SK-N-SH treated with all-trans-retinoic acid at 6 μM for 48 hours (cell line): ENCODE measurements around the gene CDC14B.

ENCODE experiments used
- ATAC-seq: fragments of 200-7000 bp; cut with Tn5 transposase; 3 replicates; pipeline ENCODE4 v1.9.1; 2020; ENCODE audit warnings: mild to moderate bottlenecking, moderate library complexity
- ARNTL ChIP-seq: fragments of 450-650 bp; formaldehyde crosslinking; IDR thresholded peaks from 2 replicates; pipeline ENCODE4 v1.5.0; 2020; ENCODE audit warnings: low read depth, mild to moderate bottlenecking, moderate library complexity, borderline replicate concordance
- BACH2 ChIP-seq: fragments of 250-450 bp; sonication (Bioruptor Pico); IDR thresholded peaks from 2 replicates; pipeline ENCODE4 v1.9.0; 2021; ENCODE audit warnings: mild to moderate bottlenecking, borderline replicate concordance
- CSDC2 ChIP-seq: fragments of 250-450 bp; sonication (Bioruptor Pico); IDR thresholded peaks from 2 replicates; pipeline ENCODE4 v1.5.0; 2020; ENCODE audit warnings: mild to moderate bottlenecking, moderate library complexity
- ESRRG ChIP-seq: fragments of 250-450 bp; sonication (Bioruptor Pico); IDR thresholded peaks from 2 replicates; pipeline ENCODE4 v1.6.1; 2021; ENCODE audit warnings: mild to moderate bottlenecking
- GLIS3 ChIP-seq: fragments of 250-450 bp; sonication (Bioruptor Pico); IDR thresholded peaks from 2 replicates; pipeline ENCODE4 v1.5.0; 2020; ENCODE audit warnings: mild to moderate bottlenecking, moderate library complexity
- ISL1 ChIP-seq: fragments of 250-450 bp; sonication (Bioruptor Pico); IDR thresholded peaks from 2 replicates; pipeline ENCODE4 v2.1.2; 2022; ENCODE audit warnings: mild to moderate bottlenecking, moderate library complexity
- OSR1 ChIP-seq: fragments of 250-450 bp; sonication (Bioruptor Pico); IDR thresholded peaks from 2 replicates; pipeline ENCODE4 v1.8.0; 2022; ENCODE audit warnings: moderate library complexity, mild to moderate bottlenecking, inconsistent platforms
- RARB ChIP-seq: fragments of 250-450 bp; sonication (Bioruptor Pico); IDR thresholded peaks from 2 replicates; pipeline ENCODE4 v1.8.0; 2021; ENCODE audit warnings: mild to moderate bottlenecking, moderate library complexity
- SNAI2 ChIP-seq: fragments of 250-450 bp; sonication (Bioruptor Pico); IDR thresholded peaks from 2 replicates; pipeline ENCODE4 v1.5.0; 2020; ENCODE audit warnings: mild to moderate bottlenecking, moderate library complexity
- TCF4 ChIP-seq: fragments of 250-450 bp; sonication (Bioruptor Pico); IDR thresholded peaks from 2 replicates; pipeline ENCODE4 v1.8.0; 2021; ENCODE audit warnings: mild to moderate bottlenecking, moderate library complexity, borderline replicate concordance
- TOX ChIP-seq: fragments of 250-450 bp; sonication (Bioruptor Pico); IDR thresholded peaks from 2 replicates; pipeline ENCODE4 v1.8.0; 2021; ENCODE audit warnings: mild to moderate bottlenecking, moderate library complexity, borderline replicate concordance
- ZC3H10 ChIP-seq: fragments of 250-450 bp; sonication (Bioruptor Pico); IDR thresholded peaks from 2 replicates; pipeline ENCODE4 v1.5.1; 2021; ENCODE audit warnings: mild to moderate bottlenecking, moderate library complexity
- ZFP3 ChIP-seq: fragments of 250-450 bp; sonication (Bioruptor Pico); IDR thresholded peaks from 2 replicates; pipeline ENCODE4 v1.5.0; 2020; ENCODE audit warnings: mild to moderate bottlenecking, moderate library complexity
- ZFP30 ChIP-seq: fragments of 450-650 bp; formaldehyde crosslinking; IDR thresholded peaks from 2 replicates; pipeline ENCODE4 v1.5.0; 2022; ENCODE audit warnings: mild to moderate bottlenecking, moderate library complexity
- ZNF565 ChIP-seq: fragments of 450-650 bp; formaldehyde crosslinking; conservative IDR thresholded peaks from 2 replicates; pipeline ENCODE4 v1.5.0; 2020; ENCODE audit warnings: low read depth, mild to moderate bottlenecking, moderate library complexity
- ZNF70 ChIP-seq: fragments of 450-650 bp; formaldehyde crosslinking; IDR thresholded peaks from 2 replicates; pipeline ENCODE4 v1.5.0; 2020; ENCODE audit warnings: mild to moderate bottlenecking, moderate library complexity
- ZNF8 ChIP-seq: fragments of 450-650 bp; formaldehyde crosslinking; IDR thresholded peaks from 2 replicates; pipeline ENCODE4 v1.5.0; 2020; ENCODE audit warnings: mild to moderate bottlenecking, moderate library complexity
- TF ChIP-seq, protein P1 (sequence below): fragments of 250-450 bp; sonication (Bioruptor Pico); IDR thresholded peaks from 2 replicates; pipeline ENCODE4 v1.5.1; 2020; ENCODE audit warnings: low read depth, mild to moderate bottlenecking, moderate library complexity
- TF ChIP-seq, protein P2 (sequence below): fragments of 250-450 bp; sonication (Bioruptor Pico); IDR thresholded peaks from 2 replicates; pipeline ENCODE4 v1.8.0; 2021; ENCODE audit warnings: low read depth, mild to moderate bottlenecking, moderate library complexity, borderline replicate concordance
- TF ChIP-seq, protein P3 (sequence below): fragments of 250-450 bp; sonication (Bioruptor Pico); IDR thresholded peaks from 2 replicates; pipeline ENCODE4 v1.5.1; 2021; ENCODE audit warnings: mild to moderate bottlenecking, moderate library complexity
- TF ChIP-seq, protein P4 (sequence below): fragments of 250-450 bp; sonication (Bioruptor Pico); IDR thresholded peaks from 2 replicates; pipeline ENCODE4 v1.5.0; 2020; ENCODE audit warnings: mild to moderate bottlenecking, moderate library complexity
- TF ChIP-seq, protein P5 (sequence below): fragments of 250-450 bp; sonication (Bioruptor Pico); IDR thresholded peaks from 2 replicates; pipeline ENCODE4 v1.8.0; 2020; ENCODE audit warnings: mild to moderate bottlenecking, moderate library complexity, borderline replicate concordance

Gene CDC14B

DNA sequence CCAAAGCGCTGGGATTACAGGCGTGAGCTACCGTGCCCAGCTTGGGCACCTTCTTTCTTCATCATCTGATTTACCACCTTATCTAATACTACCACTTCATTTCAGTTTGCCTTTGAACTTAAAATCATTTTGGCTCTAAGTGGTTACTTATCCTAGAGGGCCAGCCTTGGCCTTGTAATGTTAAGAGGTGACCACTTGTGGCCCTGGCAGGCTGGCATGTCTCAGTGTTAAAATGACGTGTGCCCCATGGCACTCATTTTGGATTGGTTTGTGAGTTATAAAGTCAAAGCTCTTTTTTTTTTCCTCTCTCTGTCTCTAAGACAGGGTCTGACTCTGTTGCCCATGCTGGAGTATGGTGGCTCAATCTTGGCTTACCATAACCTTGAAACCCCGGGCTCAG is 151.9 kb downstream of the CDC14B start:
- no peak for ATAC-seq
- TF ChIP-seq ISL1 (CRISPR knock-in tag) (no peak), ZNF565 (CRISPR knock-in tag) (no peak), TCF4 (CRISPR knock-in tag) (no peak), ZNF8 (CRISPR knock-in tag) (no peak), BACH2 (CRISPR knock-in tag) (no peak), ZFP30 (CRISPR knock-in tag) (no peak), SNAI2 (CRISPR knock-in tag) (no peak), CSDC2 (no peak), ESRRG (CRISPR knock-in tag) (no peak), ZNF70 (CRISPR knock-in tag) (no peak), ZC3H10 (CRISPR knock-in tag) (no peak), ARNTL (CRISPR knock-in tag) (no peak), RARB (no peak), OSR1 (CRISPR knock-in tag) (no peak)
- TF ChIP-seq, protein P1, sequence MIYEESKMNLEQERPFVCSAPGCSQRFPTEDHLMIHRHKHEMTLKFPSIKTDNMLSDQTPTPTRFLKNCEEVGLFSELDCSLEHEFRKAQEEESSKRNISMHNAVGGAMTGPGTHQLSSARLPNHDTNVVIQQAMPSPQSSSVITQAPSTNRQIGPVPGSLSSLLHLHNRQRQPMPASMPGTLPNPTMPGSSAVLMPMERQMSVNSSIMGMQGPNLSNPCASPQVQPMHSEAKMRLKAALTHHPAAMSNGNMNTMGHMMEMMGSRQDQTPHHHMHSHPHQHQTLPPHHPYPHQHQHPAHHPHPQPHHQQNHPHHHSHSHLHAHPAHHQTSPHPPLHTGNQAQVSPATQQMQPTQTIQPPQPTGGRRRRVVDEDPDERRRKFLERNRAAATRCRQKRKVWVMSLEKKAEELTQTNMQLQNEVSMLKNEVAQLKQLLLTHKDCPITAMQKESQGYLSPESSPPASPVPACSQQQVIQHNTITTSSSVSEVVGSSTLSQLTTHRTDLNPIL (CRISPR knock-in tag) = no peak
- TF ChIP-seq, protein P2, sequence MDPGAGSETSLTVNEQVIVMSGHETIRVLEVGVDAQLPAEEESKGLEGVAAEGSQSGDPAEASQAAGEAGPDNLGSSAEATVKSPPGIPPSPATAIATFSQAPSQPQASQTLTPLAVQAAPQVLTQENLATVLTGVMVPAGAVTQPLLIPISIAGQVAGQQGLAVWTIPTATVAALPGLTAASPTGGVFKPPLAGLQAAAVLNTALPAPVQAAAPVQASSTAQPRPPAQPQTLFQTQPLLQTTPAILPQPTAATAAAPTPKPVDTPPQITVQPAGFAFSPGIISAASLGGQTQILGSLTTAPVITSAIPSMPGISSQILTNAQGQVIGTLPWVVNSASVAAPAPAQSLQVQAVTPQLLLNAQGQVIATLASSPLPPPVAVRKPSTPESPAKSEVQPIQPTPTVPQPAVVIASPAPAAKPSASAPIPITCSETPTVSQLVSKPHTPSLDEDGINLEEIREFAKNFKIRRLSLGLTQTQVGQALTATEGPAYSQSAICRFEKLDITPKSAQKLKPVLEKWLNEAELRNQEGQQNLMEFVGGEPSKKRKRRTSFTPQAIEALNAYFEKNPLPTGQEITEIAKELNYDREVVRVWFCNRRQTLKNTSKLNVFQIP (CRISPR knock-in tag) = no peak
- TF ChIP-seq, protein P3, sequence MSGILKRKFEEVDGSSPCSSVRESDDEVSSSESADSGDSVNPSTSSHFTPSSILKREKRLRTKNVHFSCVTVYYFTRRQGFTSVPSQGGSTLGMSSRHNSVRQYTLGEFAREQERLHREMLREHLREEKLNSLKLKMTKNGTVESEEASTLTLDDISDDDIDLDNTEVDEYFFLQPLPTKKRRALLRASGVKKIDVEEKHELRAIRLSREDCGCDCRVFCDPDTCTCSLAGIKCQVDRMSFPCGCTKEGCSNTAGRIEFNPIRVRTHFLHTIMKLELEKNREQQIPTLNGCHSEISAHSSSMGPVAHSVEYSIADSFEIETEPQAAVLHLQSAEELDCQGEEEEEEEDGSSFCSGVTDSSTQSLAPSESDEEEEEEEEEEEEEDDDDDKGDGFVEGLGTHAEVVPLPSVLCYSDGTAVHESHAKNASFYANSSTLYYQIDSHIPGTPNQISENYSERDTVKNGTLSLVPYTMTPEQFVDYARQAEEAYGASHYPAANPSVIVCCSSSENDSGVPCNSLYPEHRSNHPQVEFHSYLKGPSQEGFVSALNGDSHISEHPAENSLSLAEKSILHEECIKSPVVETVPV (CRISPR knock-in tag) = no peak
- TF ChIP-seq, protein P4, sequence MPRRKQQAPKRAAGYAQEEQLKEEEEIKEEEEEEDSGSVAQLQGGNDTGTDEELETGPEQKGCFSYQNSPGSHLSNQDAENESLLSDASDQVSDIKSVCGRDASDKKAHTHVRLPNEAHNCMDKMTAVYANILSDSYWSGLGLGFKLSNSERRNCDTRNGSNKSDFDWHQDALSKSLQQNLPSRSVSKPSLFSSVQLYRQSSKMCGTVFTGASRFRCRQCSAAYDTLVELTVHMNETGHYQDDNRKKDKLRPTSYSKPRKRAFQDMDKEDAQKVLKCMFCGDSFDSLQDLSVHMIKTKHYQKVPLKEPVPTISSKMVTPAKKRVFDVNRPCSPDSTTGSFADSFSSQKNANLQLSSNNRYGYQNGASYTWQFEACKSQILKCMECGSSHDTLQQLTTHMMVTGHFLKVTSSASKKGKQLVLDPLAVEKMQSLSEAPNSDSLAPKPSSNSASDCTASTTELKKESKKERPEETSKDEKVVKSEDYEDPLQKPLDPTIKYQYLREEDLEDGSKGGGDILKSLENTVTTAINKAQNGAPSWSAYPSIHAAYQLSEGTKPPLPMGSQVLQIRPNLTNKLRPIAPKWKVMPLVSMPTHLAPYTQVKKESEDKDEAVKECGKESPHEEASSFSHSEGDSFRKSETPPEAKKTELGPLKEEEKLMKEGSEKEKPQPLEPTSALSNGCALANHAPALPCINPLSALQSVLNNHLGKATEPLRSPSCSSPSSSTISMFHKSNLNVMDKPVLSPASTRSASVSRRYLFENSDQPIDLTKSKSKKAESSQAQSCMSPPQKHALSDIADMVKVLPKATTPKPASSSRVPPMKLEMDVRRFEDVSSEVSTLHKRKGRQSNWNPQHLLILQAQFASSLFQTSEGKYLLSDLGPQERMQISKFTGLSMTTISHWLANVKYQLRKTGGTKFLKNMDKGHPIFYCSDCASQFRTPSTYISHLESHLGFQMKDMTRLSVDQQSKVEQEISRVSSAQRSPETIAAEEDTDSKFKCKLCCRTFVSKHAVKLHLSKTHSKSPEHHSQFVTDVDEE = no peak
- TF ChIP-seq, protein P5, sequence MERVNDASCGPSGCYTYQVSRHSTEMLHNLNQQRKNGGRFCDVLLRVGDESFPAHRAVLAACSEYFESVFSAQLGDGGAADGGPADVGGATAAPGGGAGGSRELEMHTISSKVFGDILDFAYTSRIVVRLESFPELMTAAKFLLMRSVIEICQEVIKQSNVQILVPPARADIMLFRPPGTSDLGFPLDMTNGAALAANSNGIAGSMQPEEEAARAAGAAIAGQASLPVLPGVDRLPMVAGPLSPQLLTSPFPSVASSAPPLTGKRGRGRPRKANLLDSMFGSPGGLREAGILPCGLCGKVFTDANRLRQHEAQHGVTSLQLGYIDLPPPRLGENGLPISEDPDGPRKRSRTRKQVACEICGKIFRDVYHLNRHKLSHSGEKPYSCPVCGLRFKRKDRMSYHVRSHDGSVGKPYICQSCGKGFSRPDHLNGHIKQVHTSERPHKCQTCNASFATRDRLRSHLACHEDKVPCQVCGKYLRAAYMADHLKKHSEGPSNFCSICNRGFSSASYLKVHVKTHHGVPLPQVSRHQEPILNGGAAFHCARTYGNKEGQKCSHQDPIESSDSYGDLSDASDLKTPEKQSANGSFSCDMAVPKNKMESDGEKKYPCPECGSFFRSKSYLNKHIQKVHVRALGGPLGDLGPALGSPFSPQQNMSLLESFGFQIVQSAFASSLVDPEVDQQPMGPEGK (CRISPR knock-in tag) = no peak

DNA sequence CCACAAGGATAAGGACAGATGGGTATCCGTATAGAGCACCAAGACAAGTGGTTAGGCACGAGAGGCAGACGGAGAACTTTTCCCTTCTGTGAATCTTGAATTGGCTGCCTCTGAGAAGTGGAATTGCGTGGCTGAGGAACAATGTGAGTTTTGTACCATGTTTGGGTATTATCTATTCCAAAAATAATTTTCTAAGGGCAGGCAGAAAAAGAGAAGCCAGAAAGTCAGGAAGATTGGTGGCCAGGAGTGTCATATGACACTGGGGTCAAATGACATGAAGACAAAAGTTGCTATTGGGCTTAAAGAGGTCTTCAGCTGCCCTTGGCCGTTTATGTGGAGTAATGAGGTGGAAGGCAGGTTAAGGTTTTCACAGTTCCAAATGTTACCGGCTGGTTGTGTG is 155.2 kb downstream of the CDC14B start:
- TF ChIP-seq, protein P2 (CRISPR knock-in tag) = no peak
- TF ChIP-seq ZNF70 (CRISPR knock-in tag) (no peak), CSDC2 (no peak), ISL1 (CRISPR knock-in tag) (no peak), OSR1 (CRISPR knock-in tag) (no peak), ZFP3 (CRISPR knock-in tag) (no peak), GLIS3 (CRISPR knock-in tag) (no peak), BACH2 (CRISPR knock-in tag) (no peak), ZNF565 (CRISPR knock-in tag) (no peak), TCF4 (CRISPR knock-in tag) (no peak), TOX (CRISPR knock-in tag) (no peak), ZC3H10 (CRISPR knock-in tag) (no peak)
- TF ChIP-seq, protein P5 (CRISPR knock-in tag) = no peak
- TF ChIP-seq, protein P1 (CRISPR knock-in tag) = no peak
- no peak for ATAC-seq
